ENCODE data around the gene MYO7A.

- TF ChIP-seq POLR2A (IDR thresholded peaks at IDR 0.05) (no peak), CTCF (IDR thresholded peaks at IDR 0.05) (no peak)
Measured at GRCh38 chr11:77172666-77172982, 44.6 kb downstream of the MYO7A start.
